ENCODE measurements around the gene LSR.

GRCh38 chr19:35208121-35208520 lies 40.7 kb upstream of the LSR start:
- TF ChIP-seq, protein P1, sequence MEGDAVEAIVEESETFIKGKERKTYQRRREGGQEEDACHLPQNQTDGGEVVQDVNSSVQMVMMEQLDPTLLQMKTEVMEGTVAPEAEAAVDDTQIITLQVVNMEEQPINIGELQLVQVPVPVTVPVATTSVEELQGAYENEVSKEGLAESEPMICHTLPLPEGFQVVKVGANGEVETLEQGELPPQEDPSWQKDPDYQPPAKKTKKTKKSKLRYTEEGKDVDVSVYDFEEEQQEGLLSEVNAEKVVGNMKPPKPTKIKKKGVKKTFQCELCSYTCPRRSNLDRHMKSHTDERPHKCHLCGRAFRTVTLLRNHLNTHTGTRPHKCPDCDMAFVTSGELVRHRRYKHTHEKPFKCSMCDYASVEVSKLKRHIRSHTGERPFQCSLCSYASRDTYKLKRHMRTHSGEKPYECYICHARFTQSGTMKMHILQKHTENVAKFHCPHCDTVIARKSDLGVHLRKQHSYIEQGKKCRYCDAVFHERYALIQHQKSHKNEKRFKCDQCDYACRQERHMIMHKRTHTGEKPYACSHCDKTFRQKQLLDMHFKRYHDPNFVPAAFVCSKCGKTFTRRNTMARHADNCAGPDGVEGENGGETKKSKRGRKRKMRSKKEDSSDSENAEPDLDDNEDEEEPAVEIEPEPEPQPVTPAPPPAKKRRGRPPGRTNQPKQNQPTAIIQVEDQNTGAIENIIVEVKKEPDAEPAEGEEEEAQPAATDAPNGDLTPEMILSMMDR (IDR thresholded peaks at IDR 0.05; ENCODE audit: insufficient read depth, low read depth, low read length), result no peak
- TF ChIP-seq EZH2 (IDR thresholded peaks at IDR 0.05; ENCODE audit: insufficient read depth, low read length), result no peak
